HepG2 (cell line): ENCODE measurements around the gene ADAM15. TPM values are rescaled to one million over a fixed set of nuclear protein-coding genes. Genes with fewer than 3 reads are reported as not detected.

Source experiments
- CREM ChIP-seq, 2 experiments: sonication (generic) in 1 of 2; formaldehyde crosslinking in 1 of 2; IDR thresholded peaks; 2 replicates each; pipeline versions ENCODE4 v1.4.0 to v1.6.1; 2016 to 2020; ENCODE audit warnings: antibody characterized with exemption in 1 of 2, mild to moderate bottlenecking in 1 of 2, missing genetic modification reagents in 1 of 2
- KDM2A ChIP-seq: sonication (generic); formaldehyde crosslinking; IDR thresholded peaks from 2 replicates; pipeline ENCODE4 v1.4.0; 2020; ENCODE audit warnings: low read depth, missing genetic modification reagents, borderline replicate concordance
- MAZ ChIP-seq, 2 experiments: sonication (generic) in 1 of 2; formaldehyde crosslinking in 1 of 2; IDR thresholded peaks; 2 replicates each; pipeline versions ENCODE4 v1.5.0 to v1.6.1; 2012 to 2020; ENCODE audit warnings: low read depth in 2 of 2, mild to moderate bottlenecking in 2 of 2, borderline replicate concordance in 1 of 2, improper control_type of control experiment in 1 of 2, low read length in 1 of 2, missing genetic modification reagents in 1 of 2, moderate library complexity in 1 of 2
- NFYB ChIP-seq: sonication (generic); formaldehyde crosslinking; IDR thresholded peaks from 2 replicates; pipeline ENCODE4 v1.4.0; 2020; ENCODE audit warnings: missing genetic modification reagents
- NR2F6 ChIP-seq, 2 experiments: IDR thresholded peaks; 2 replicates each; pipeline ENCODE4 v1.6.1; 2016; ENCODE audit warnings: antibody characterized with exemption in 1 of 2, mild to moderate bottlenecking in 1 of 2
- YEATS4 ChIP-seq: sonication (generic); formaldehyde crosslinking; IDR thresholded peaks from 2 replicates; pipeline ENCODE4 v1.4.0; 2020; ENCODE audit warnings: missing genetic modification reagents, borderline replicate concordance
- ZC3H13 ChIP-seq: sonication (generic); formaldehyde crosslinking; IDR thresholded peaks from 2 replicates; pipeline ENCODE4 v1.8.1; 2023; ENCODE audit warnings: mild to moderate bottlenecking, missing genetic modification reagents, moderate library complexity
- ZNF230 ChIP-seq: sonication (generic); formaldehyde crosslinking; IDR thresholded peaks from 2 replicates; pipeline ENCODE4 v1.4.0; 2020; ENCODE audit warnings: mild to moderate bottlenecking, missing genetic modification reagents
- ZNF549 ChIP-seq: sonication (generic); formaldehyde crosslinking; IDR thresholded peaks from 2 replicates; pipeline ENCODE4 v1.5.0; 2020; ENCODE audit warnings: missing genetic modification reagents
- ZNF550 ChIP-seq: sonication (generic); formaldehyde crosslinking; IDR thresholded peaks from 2 replicates; pipeline ENCODE4 v1.4.0; 2020; ENCODE audit warnings: mild to moderate bottlenecking, missing genetic modification reagents, borderline replicate concordance
- polyA plus RNA-seq, 8 experiments: library from polyadenylated mRNA; depleted of rRNA in 3 of 8; stranded (reverse) in 7 of 8; unstranded in 1 of 8; fragments of >200 nt; fragmentation: Illumina TruSeq in 4 of 8; extraction: Trizol in 4 of 8; gene quantifications; 2 replicates each; pipeline versions ENCODE4 v1.2.1 to v1.2.3, GENCODE V29; 2011 to 2016; ENCODE audit warnings: low read depth in 4 of 8, missing spikeins in 1 of 8, mixed read lengths in 1 of 8; ENCODE audit not compliant: insufficient read depth in 1 of 8
- total RNA-seq, 5 experiments: library from RNA; depleted of rRNA; stranded (reverse); fragments of >200 nt; fragmentation: Illumina TruSeq; extraction: Trizol; gene quantifications; 2 replicates each; pipeline ENCODE4 v1.2.3, GENCODE V29; 2016; ENCODE audit warnings: low read depth in 1 of 5
- TF ChIP-seq, protein P1 (sequence below): sonication (generic); formaldehyde crosslinking; IDR thresholded peaks from 2 replicates; pipeline ENCODE4 v1.8.0; 2022; ENCODE audit warnings: mild to moderate bottlenecking, missing genetic modification reagents; ENCODE audit not compliant: insufficient replicate concordance
- TF ChIP-seq, protein P2 (sequence below): sonication (generic); formaldehyde crosslinking; IDR thresholded peaks from 2 replicates; pipeline ENCODE4 v1.4.0; 2020; ENCODE audit warnings: missing genetic modification reagents
- TF ChIP-seq, protein P3 (sequence below): sonication (generic); formaldehyde crosslinking; IDR thresholded peaks from 2 replicates; pipeline ENCODE4 v1.4.0; 2020; ENCODE audit warnings: missing genetic modification reagents
- TF ChIP-seq, protein P4 (sequence below): IDR thresholded peaks from 2 replicates; pipeline ENCODE4 v1.6.1; 2016; ENCODE audit warnings: missing genetic modification reagents, missing compliant biosample characterization

Gene ADAM15
- total and polyA plus RNA-seq, 2 of the 13 experiments (the other 11 are each of a cell fraction or from before 2014, with no cell fraction given): 17.9 to 25.6 TPM

DNA sequence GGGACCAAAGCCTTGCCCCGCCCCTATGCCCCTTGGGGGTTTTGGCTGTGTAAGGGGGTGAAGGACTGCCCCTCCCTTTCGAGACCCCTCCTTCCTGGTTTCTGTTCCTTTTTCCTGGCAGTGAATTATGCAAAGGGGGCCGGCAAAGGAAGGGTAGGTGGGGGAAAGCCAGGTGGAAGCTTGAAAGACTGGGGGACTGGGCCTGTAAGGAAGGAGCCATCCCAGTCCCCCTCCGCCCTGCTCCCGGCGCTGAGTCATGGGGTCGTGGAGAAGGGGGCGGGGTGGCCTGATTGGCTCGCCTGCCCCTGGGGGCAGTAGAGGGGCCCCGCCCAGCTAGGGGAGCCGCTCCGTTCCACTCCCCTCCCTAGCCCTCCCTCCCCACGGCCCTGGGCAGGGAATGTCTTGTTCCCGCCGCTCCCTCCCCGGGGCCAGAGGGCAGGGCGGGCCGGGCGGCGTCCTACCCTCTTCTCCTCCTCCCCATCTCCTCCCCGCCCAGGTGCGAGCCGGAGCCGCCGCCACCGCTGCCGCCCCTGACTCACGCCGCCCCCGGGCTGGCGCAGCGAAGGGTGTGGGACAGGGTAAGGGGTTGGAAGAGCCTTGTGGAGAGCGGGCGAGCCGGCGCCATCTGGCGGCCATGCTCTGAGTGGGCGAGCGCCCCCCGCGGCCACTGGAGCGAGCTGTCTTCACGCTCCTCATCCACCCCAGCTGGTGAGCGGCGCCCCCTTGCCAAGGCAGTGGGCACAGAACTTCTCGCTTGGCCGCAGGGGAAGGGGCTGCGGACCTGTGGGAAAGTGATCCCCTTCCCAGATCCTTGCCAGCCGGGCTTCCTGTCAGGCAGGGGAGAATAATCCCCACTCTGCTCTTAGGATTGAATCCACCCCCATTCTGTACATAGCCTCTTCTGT lies 33.8 kb upstream of the ADAM15 start (continued):
- TF ChIP-seq ZC3H13 (CRISPR knock-in tag) (peak; percentile 100), MAZ (IDR thresholded peaks at IDR 0.05; ENCODE audit: borderline replicate concordance, low read depth, low read length) (peak; percentile 93), MAZ (CRISPR knock-in tag; IDR thresholded peaks at IDR 0.05; ENCODE audit: low read depth) (peak; percentile 99), NR2F6 (IDR thresholded peaks at IDR 0.05) (no peak), NR2F6 (CRISPR knock-in tag; IDR thresholded peaks at IDR 0.05) (peak; percentile 58), ZNF549 (CRISPR knock-in tag) (no peak), CREM (IDR thresholded peaks at IDR 0.05) (no peak), CREM (CRISPR knock-in tag; IDR thresholded peaks at IDR 0.05) (no peak), ZNF230 (CRISPR knock-in tag) (peak; percentile 84), KDM2A (CRISPR knock-in tag) (peak; percentile 99), NFYB (CRISPR knock-in tag) (peak; percentile 23; the same call in 1 of the 2 replicates), YEATS4 (CRISPR knock-in tag) (peak; percentile 84; the same call in 1 of the 2 replicates), ZNF550 (CRISPR knock-in tag) (0 out of 2 replicates have a peak, but pooled peaks have one; percentile 12)
- TF ChIP-seq, protein P1, sequence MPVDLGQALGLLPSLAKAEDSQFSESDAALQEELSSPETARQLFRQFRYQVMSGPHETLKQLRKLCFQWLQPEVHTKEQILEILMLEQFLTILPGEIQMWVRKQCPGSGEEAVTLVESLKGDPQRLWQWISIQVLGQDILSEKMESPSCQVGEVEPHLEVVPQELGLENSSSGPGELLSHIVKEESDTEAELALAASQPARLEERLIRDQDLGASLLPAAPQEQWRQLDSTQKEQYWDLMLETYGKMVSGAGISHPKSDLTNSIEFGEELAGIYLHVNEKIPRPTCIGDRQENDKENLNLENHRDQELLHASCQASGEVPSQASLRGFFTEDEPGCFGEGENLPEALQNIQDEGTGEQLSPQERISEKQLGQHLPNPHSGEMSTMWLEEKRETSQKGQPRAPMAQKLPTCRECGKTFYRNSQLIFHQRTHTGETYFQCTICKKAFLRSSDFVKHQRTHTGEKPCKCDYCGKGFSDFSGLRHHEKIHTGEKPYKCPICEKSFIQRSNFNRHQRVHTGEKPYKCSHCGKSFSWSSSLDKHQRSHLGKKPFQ: no peak
- TF ChIP-seq, protein P2, sequence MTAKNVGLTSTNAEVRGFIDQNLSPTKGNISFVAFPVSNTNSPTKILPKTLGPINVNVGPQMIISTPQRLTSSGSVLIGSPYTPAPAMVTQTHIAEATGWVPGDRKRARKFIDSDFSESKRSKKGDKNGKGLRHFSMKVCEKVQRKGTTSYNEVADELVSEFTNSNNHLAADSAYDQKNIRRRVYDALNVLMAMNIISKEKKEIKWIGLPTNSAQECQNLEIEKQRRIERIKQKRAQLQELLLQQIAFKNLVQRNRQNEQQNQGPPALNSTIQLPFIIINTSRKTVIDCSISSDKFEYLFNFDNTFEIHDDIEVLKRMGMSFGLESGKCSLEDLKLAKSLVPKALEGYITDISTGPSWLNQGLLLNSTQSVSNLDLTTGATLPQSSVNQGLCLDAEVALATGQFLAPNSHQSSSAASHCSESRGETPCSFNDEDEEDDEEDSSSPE (CRISPR knock-in tag): peak; percentile 76
- TF ChIP-seq, protein P3, sequence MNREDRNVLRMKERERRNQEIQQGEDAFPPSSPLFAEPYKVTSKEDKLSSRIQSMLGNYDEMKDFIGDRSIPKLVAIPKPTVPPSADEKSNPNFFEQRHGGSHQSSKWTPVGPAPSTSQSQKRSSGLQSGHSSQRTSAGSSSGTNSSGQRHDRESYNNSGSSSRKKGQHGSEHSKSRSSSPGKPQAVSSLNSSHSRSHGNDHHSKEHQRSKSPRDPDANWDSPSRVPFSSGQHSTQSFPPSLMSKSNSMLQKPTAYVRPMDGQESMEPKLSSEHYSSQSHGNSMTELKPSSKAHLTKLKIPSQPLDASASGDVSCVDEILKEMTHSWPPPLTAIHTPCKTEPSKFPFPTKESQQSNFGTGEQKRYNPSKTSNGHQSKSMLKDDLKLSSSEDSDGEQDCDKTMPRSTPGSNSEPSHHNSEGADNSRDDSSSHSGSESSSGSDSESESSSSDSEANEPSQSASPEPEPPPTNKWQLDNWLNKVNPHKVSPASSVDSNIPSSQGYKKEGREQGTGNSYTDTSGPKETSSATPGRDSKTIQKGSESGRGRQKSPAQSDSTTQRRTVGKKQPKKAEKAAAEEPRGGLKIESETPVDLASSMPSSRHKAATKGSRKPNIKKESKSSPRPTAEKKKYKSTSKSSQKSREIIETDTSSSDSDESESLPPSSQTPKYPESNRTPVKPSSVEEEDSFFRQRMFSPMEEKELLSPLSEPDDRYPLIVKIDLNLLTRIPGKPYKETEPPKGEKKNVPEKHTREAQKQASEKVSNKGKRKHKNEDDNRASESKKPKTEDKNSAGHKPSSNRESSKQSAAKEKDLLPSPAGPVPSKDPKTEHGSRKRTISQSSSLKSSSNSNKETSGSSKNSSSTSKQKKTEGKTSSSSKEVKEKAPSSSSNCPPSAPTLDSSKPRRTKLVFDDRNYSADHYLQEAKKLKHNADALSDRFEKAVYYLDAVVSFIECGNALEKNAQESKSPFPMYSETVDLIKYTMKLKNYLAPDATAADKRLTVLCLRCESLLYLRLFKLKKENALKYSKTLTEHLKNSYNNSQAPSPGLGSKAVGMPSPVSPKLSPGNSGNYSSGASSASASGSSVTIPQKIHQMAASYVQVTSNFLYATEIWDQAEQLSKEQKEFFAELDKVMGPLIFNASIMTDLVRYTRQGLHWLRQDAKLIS (CRISPR knock-in tag): peak; percentile 81
- TF ChIP-seq, protein P4, sequence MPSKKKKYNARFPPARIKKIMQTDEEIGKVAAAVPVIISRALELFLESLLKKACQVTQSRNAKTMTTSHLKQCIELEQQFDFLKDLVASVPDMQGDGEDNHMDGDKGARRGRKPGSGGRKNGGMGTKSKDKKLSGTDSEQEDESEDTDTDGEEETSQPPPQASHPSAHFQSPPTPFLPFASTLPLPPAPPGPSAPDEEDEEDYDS (CRISPR knock-in tag): peak; percentile 78
